AML-193 (cell line): Measurements from ENCODE around the gene GFRA4.

Experiments used
- DNase-seq, 2 experiments: peaks; one replicate each; lab custom pipeline; 2025; lab: John Stamatoyannopoulos, UW

The GFRA4 gene

DNA sequence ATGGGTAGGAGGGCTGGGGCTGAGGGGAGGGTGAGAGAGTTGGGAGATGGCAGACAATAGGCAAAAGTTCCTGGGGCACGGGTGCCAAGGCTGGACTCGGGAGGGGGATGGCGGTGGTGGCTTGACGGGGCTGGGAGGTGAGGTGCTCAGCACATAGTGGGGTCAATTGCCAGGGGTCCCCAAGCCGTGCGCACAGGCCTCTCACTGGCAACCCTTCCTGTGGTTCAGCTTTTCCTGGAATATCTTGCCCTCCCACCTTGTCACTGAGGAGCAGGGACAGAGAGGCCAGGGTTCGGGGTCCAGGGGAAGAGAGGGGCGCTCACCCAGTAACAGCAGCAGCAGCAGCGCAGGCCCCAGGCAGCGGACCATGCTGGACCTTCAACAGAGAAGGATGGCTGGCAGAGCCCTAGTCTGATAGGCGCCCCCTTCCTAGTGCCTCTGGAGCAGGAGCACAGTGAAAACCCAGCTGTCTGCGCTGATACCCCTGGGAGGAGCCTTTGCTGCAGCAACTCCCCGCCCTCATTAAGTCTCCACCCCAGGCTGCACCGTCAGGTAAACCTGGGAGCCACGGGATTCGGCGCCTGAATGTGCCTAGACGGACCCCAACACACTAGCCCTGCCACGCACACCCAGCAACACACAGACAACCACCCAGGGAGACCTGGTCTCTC is at the start of gene GFRA4:
Gene GFRA4, minus strand, starts transcription at position 369 of the 671 bp plus-strand sequence. Its CDS starts 0 bp downstream, at position 369.
- no peak for DNase-seq

- DNase-seq: peak; percentile 80 to 81
These were observed 49.2 kb upstream of the GFRA4 start, which contains the start of gene SIGLEC1 for GRCh38 chr20:3712279-3712873. SIGLEC1 (minus strand) TSS chr20:3712600; CDS start chr20:3707128, 5,472 bp downstream.

DNA sequence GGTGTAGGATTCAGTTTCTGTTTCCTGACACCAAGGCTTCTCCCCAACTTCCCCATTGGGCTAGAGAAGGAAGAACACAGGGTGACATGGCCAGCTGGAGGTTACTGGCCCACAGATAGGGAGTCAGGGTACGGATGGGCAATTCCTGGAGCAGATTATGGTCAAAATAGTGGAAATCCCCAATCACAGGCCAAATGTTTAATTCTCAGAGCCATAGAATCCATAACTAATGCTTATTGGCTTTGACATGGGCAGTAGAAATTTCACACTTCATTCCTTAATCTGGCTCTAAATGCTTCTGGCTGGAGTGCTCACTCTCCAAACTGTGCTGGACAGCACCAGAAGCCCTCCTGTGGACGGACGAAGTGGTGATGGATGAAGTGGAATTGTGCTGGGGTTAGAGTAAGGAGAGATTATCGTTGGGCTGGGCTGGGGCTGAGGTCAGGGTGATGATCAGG is 48.3 kb upstream of the GFRA4 start:
- DNase-seq: no peak

- peak; percentile 18 to 52 for DNase-seq
These were observed 47.7 kb upstream of the GFRA4 start for GRCh38 chr20:3710703-3711483.

DNA sequence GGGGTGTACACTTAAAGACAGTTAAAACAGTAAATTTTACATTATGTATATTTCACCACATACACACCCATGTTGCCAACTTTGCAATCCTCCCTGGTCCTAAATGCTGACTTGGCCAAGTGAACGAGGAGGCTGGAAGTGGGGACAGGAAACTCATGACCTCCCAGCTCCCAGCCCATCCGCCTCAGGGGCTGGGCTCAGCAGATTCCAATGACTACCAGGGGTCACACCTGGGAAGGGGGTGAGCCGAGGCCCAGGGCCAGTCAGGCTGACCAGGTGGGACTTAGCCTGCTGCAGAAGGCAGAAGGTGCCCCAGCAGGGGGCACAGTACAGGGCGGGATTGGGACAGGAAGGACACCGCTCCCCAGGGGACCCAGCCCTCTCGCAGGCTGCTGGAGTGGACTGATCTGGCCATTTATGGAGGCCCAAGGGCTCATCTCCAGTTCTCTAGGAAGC is 46.8 kb upstream of the GFRA4 start:
- DNase-seq: no peak

GRCh38 chr20:3707508-3707899 is 44.3 kb upstream of the GFRA4 start:
- DNase-seq: no peak

DNA sequence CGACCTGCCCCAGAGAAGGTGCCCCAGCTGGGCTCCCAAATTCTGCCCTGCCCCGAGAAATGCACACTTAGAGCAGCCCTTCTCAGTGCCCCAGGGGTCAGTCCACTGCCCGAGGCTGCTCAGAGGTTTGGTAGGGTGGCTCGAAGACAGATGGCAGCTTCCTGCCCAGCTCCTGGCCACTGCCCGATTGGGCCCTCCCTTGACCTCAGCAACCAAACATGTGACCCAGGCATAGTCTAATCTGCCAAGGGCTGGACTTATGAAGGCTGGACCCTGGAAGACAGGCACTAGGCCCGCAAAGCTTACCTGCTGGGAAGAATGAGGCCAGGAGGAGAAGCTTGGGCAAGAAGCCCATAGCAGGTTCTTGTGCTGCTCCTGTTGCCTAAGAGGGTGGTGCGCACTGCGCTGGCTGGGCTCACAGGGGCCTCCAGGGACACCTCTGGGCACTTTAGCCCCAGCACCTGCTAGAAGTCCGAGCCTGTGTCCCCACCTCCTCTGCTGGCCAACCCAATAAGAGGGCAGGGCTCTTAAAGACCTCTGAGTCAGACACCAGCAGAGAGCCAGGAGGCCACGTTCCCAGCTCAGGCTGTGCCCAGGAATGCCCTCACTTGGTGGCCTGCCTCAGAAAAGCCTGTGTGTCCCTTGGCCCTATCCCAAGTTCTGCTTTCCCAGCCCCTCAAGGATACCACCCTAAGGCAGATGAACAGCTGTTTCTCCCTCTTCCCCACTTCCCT is 43.7 kb upstream of the GFRA4 start:
- no peak for DNase-seq

DNA sequence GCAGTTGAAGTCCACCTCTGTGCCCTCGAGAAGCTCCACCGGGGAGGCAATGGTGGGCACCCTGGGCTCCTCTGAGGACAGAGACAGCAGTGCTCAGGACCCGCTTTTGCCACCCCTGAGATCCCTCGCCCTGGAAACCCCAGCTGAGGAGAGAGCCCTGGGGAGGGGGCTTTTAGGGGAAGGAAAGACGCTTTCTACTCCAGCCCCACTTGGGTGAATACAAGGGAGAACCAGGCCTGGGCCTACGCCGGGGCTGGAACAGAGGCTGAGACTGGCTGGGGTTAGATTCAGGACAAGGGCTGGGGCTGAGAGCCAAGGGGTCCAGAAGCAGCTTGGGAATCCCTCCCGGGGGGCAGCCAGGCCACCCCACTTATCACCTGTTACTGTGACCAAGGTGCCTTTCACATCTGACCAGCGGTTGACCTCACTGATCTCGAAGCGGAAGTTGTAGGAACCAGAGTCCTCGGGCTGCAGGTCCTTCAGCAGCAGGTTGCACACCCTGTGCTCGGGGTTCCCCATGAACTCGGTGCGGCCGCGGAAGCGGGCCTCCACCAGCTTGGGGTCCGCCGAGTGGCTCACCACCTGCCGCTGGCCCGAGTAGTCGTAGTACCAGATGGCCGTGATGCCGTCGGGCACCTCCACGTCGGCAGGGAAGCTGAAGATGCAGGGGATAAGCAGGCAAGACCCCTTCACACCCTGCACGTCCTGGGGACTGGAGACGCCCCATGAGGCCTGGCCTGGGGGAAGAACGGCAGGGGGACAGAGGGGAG is 43.0 kb upstream of the GFRA4 start:
- DNase-seq: no peak

GRCh38 chr20:3705491-3705969 is 42.3 kb upstream of the GFRA4 start:
- no peak for DNase-seq

- no peak for DNase-seq
These were observed 40.9 kb upstream of the GFRA4 start for GRCh38 chr20:3704087-3704486.

GRCh38 chr20:3702611-3703391 is 39.6 kb upstream of the GFRA4 start:
- DNase-seq: no peak

DNA sequence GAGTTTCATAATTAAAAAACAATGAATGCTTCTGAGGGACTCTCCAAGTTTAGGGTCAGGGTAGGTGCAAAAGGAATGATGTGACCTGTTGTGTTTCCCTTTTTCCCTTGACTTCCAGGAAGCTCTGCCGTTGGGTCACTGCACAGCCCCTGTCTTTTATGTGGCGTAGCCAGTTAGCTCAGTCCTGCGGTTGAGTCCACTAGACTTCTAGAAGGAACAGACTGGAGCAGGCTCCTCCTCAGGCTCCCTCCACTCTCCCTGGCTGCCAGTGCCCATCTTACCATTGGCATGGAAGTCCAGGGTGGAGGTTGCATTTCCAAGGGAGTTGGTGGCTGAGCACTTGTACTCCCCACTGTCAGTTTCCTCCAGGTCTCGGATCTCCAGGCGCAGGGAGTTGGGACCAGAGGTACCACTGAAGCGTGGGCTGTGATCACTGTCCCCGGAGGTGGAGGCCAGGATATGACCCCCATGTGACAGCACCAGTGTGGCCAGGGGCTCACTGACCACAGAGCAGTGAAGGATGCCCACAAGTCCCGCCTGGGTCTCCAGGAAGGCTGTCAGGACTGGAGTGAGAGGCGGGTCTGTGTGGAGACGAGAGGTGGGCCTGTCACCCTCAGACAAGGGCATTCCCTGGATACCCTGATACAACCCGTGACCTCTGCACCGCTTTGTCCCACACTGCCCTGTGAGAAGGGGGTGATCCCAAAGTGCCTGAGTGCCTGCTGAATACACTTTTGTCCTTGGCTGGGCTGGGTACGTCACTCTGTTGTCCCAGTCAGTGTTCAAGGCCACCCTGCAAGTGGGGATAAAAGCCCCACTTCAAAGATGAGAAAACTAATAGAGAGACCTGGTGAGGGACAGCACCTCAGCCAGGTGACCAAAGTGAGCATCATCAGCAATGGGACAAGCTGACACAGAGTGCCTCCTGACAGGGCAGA is 38.1 kb upstream of the GFRA4 start:
- DNase-seq: no peak

- DNase-seq: no peak
These were observed 35.8 kb upstream of the GFRA4 start for GRCh38 chr20:3699037-3699436.

GRCh38 chr20:3698591-3699001 is 35.4 kb upstream of the GFRA4 start:
- DNase-seq: no peak

- DNase-seq: no peak
These were observed 34.5 kb upstream of the GFRA4 start for GRCh38 chr20:3697588-3698305.

GRCh38 chr20:3696745-3697587 is 33.8 kb upstream of the GFRA4 start:
- no peak for DNase-seq

DNA sequence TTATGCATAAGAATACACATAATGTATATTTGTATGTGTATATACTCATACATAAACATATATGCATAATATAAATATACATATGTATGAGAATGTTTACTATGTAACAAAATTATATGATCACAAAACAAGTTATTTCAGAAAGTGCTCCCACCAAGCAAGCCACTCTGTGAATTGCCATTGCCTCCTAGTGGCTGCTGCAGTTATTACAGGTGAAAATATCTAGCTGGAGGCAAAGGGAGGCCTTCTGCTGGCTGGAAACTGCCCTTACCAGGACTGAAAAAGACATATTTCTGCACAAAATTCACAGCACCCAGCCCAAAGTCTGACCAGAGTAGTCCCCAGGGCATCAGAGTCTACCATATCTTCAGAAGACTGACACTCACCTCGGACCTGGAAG is 33.0 kb upstream of the GFRA4 start:
- DNase-seq: no peak

DNA sequence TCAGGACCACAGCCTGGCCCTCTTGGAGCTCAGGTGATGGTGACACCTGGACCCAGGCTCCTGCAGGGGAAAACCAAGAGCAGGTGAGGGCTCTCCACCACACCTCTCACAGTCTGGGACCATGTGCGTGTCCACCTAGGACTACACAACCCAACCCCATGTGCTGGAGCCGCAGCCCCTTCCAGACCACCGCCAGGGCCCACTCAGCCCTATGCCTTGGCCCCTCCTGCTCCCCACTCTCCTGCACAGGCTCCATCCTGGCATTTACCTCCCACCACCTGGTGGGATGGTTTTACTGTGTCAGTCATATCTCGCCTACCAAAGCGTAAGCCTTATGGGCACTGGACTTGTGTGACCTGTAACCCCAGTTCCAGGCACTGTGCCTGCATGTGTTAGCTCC is 31.7 kb upstream of the GFRA4 start:
- no peak for DNase-seq
